Lower lobe of right lung (tissue), 2 donors: ENCODE measurements around the gene PIP4K2B. TPM values are rescaled to one million over a fixed set of nuclear protein-coding genes. Genes with fewer than 3 reads are reported as not detected.

Experiments used
- ATAC-seq, 2 donors: fragments of 200-7000 bp; cut with Tn5 transposase; one replicate each; pipeline ENCODE4 v1.9.1; 2020 to 2022; ENCODE audit warnings: mild to moderate bottlenecking in 2 of 2, moderate library complexity in 2 of 2
- DNase-seq: peaks from one replicate; pipeline ENCODE4 v3.0.0-alpha.2; 2020
- H3K27ac ChIP-seq: fragments of 200-600 bp; one replicate; pipeline ENCODE4 v1.8.0; 2022
- H3K27me3 ChIP-seq: fragments of 200-600 bp; one replicate; pipeline ENCODE4 v1.8.0; 2022; ENCODE audit warnings: low read depth
- H3K36me3 ChIP-seq: fragments of 200-600 bp; one replicate; pipeline ENCODE4 v1.8.0; 2022; ENCODE audit warnings: mild to moderate bottlenecking
- H3K4me1 ChIP-seq: fragments of 200-600 bp; one replicate; pipeline ENCODE4 v1.8.0; 2022
- H3K4me3 ChIP-seq: fragments of 200-600 bp; one replicate; pipeline ENCODE4 v1.8.0; 2022; ENCODE audit warnings: mild to moderate bottlenecking
- H3K9me3 ChIP-seq: fragments of 200-600 bp; one replicate; pipeline ENCODE4 v1.8.0; 2022
- CTCF ChIP-seq: fragments of 200-600 bp; IDR thresholded peaks from one replicate; pipeline ENCODE4 v1.8.0; 2022; ENCODE audit warnings: antibody characterized with exemption, mild to moderate bottlenecking
- intact Hi-C: fragments of 100-400 bp; cut with DNase I; formaldehyde crosslinking; loops from one replicate; pipeline ENCODE4 v1.11.0; 2022
- total RNA-seq: library from RNA; stranded (reverse); fragmentation: NEBNext Ultra II Directional; extraction: Animal tissue kit (Norgen Biotek cat#: 25700); gene quantifications from one replicate; pipeline ENCODE4 v1.2.1, GENCODE V29; 2021
- donor health status: DM: no; HTN: yes; CAD: no; lungs with severe emphysema.

The PIP4K2B gene
- total RNA-seq, 1 donor from 2014 or later: 44.8 TPM

- Histone ChIP-seq H3K4me3 (no peak overlapping the region), H3K27ac (no peak overlapping the region), H3K4me1 (peaks cover 19% of the 10 kb centered on the region), H3K9me3 (no peaks in the 10 kb centered on the region), H3K36me3 (peaks cover 55% of the 10 kb centered on the region), H3K27me3 (no peaks in the 10 kb centered on the region)
- no peak for TF ChIP-seq CTCF
- ATAC-seq (no peak), DNase-seq (no peak)
- intact Hi-C loops: no loop called here
Observed at GRCh38 chr17:38786372-38786771, 13.0 kb downstream of the PIP4K2B start.

- H3K4me3 ChIP-seq: no peak overlapping the region
- H3K27me3 ChIP-seq: no peaks in the 10 kb centered on the region
- ATAC-seq (no peak), DNase-seq (no peak)
- no peaks in the 10 kb centered on the region for H3K4me1 ChIP-seq
- no peak overlapping the region for H3K27ac ChIP-seq
- H3K9me3 ChIP-seq: no peaks in the 10 kb centered on the region
- H3K36me3 ChIP-seq: peaks cover 86% of the 10 kb centered on the region
- TF ChIP-seq CTCF: no peak
- intact Hi-C loops: no loop called here
Observed at GRCh38 chr17:38783227-38783626, 16.1 kb downstream of the PIP4K2B start.

GRCh38 chr17:38779965-38780752, 19.2 kb downstream of the PIP4K2B start:
- H3K27me3 ChIP-seq: no peaks in the 10 kb centered on the region
- intact Hi-C loops: no loop called here
- no peak for TF ChIP-seq CTCF

GRCh38 chr17:38777641-38778250, 21.6 kb downstream of the PIP4K2B start:
- no peak for DNase-seq
- intact Hi-C loops: no loop called here
- no peaks in the 10 kb centered on the region for H3K27me3 ChIP-seq
- no peaks in the 10 kb centered on the region for H3K4me1 ChIP-seq
- H3K9me3 ChIP-seq: no peaks in the 10 kb centered on the region
- ATAC-seq: no peak
- H3K4me3 ChIP-seq: no peak overlapping the region
- H3K36me3 ChIP-seq: peaks cover 99% of the 10 kb centered on the region
- no peak for TF ChIP-seq CTCF
- H3K27ac ChIP-seq: no peak overlapping the region

More at GRCh38 chr17:38779965-38780752, 19.2 kb downstream of the PIP4K2B start:
- ATAC-seq (no peak), DNase-seq (no peak)
- Histone ChIP-seq H3K4me1 (no peaks in the 10 kb centered on the region), H3K36me3 (peaks cover 100% of the 10 kb centered on the region), H3K9me3 (no peaks in the 10 kb centered on the region), H3K27ac (no peak overlapping the region), H3K4me3 (no peak overlapping the region)

GRCh38 chr17:38773258-38773657, 26.1 kb downstream of the PIP4K2B start:
- Histone ChIP-seq H3K4me3 (no peak overlapping the region), H3K4me1 (no peaks in the 10 kb centered on the region), H3K9me3 (no peaks in the 10 kb centered on the region), H3K27ac (no peak overlapping the region), H3K36me3 (peaks cover 98% of the 10 kb centered on the region), H3K27me3 (no peaks in the 10 kb centered on the region)
- no peak for TF ChIP-seq CTCF
- intact Hi-C loops: no loop called here
- DNase-seq (no peak), ATAC-seq (no peak)
